ENCODE measurements around the gene GRAMD1A.

GRCh38 chr19:34960940-34961679, 39.0 kb upstream of the GRAMD1A start:
- TF ChIP-seq CTCF (IDR thresholded peaks at IDR 0.05) (no peak), POLR2A (IDR thresholded peaks at IDR 0.05; ENCODE audit: low read depth) (no peak)
